SH-SY5Y (cell line): ENCODE data around the gene RPS21.

Experiments used
- GATA2 ChIP-seq: IDR thresholded peaks from 2 replicates; pipeline ENCODE4 v1.6.1; 2011; ENCODE audit warnings: mild to moderate bottlenecking, low read depth, low read length
- GATA3 ChIP-seq: IDR thresholded peaks from 2 replicates; pipeline ENCODE4 v1.6.1; 2011; ENCODE audit warnings: low read depth, mild to moderate bottlenecking, low read length, moderate library complexity

DNA sequence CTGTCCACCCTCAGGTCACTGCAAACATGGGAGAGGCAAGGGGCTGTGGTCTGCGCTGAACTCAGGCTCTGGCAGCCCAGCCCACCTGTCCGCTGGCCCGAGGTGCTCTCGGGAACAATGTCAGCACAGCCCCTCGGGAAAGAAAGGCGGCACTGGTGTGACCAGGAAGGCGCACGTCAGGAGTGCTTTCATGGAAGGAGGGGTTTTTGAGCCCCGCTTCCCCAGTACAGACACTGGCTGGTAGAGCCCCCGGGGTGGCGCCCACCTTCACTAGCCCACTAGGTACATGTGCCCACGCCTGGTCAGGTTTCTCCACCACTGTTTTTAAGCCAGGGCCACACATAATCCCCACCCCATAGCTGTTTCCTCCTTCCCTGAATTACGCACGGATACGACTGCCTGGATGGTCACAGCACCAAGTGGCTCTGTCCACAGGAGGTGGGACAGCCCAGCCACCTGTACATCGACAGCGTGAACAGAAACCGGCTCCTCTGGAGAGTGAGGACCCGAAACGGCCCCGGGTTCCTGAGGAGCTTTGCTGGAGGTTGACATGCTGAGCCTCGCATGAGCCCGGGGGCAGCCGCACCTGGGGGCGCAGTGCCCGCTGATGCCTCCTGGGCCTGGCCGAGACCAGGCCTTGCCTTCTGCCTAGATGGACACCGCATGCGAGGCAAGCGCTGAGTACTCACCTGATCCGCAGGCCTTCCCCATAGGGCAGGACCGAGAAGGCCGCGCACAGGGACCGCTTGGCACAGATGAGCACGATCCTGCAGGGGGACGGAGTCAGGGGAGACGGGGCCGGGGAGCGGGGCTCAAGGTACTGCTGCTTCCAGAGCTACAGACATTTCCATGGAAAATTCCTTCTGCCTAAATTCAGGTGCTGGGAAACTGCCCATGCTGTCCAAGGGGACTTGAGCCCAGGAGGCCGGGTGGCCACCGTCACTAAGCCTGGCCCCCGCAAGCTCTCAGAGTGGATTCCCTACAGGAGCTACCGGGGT, 7.6 kb downstream of the RPS21 start:
- TF ChIP-seq GATA3: no peak
- TF ChIP-seq GATA2: no peak
